Fibroblast of pulmonary artery (primary cell): ENCODE data around the gene OR5K2.

ENCODE experiments used
- DNase-seq: peaks from one replicate; pipeline ENCODE4 v3.0.0-alpha.2; 2010; ENCODE audit warnings: low read depth
- H3K4me3 ChIP-seq: replicated peaks from 2 replicates; pipeline ENCODE4 v1.5.1; 2011; ENCODE audit warnings: low read depth, mild to moderate bottlenecking, control low read depth, low read length, moderate library complexity
- TF ChIP-seq, protein P1 (sequence below): IDR thresholded peaks from 2 replicates; pipeline ENCODE4 v1.5.1; 2011; ENCODE audit warnings: mild to moderate bottlenecking, control low read depth, low read length, inconsistent platforms; ENCODE audit errors: missing control alignments

Gene OR5K2

DNA sequence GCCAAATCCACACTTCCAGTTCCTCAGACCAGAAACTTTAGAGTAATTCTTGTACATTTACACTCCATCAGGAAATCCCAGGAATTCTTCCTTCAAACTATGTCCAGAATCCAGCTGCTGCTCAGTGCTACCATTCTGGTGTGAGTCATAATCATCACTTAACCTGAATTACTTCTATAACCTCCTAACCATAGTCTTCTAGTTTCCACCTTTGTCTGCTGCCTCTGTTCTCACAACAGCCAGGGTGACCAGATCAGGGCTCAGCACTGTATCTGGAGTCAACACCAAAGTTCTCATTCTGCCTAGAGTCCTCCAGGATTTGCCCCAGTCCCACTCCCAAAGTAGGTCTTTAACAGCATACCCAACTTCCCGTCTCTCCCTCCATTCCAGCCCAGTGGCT lies 21.9 kb downstream of the OR5K2 start:
- TF ChIP-seq, protein P1, sequence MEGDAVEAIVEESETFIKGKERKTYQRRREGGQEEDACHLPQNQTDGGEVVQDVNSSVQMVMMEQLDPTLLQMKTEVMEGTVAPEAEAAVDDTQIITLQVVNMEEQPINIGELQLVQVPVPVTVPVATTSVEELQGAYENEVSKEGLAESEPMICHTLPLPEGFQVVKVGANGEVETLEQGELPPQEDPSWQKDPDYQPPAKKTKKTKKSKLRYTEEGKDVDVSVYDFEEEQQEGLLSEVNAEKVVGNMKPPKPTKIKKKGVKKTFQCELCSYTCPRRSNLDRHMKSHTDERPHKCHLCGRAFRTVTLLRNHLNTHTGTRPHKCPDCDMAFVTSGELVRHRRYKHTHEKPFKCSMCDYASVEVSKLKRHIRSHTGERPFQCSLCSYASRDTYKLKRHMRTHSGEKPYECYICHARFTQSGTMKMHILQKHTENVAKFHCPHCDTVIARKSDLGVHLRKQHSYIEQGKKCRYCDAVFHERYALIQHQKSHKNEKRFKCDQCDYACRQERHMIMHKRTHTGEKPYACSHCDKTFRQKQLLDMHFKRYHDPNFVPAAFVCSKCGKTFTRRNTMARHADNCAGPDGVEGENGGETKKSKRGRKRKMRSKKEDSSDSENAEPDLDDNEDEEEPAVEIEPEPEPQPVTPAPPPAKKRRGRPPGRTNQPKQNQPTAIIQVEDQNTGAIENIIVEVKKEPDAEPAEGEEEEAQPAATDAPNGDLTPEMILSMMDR = no peak
- peak; percentile 11 for DNase-seq
- no peak overlapping the region for H3K4me3 ChIP-seq

DNA sequence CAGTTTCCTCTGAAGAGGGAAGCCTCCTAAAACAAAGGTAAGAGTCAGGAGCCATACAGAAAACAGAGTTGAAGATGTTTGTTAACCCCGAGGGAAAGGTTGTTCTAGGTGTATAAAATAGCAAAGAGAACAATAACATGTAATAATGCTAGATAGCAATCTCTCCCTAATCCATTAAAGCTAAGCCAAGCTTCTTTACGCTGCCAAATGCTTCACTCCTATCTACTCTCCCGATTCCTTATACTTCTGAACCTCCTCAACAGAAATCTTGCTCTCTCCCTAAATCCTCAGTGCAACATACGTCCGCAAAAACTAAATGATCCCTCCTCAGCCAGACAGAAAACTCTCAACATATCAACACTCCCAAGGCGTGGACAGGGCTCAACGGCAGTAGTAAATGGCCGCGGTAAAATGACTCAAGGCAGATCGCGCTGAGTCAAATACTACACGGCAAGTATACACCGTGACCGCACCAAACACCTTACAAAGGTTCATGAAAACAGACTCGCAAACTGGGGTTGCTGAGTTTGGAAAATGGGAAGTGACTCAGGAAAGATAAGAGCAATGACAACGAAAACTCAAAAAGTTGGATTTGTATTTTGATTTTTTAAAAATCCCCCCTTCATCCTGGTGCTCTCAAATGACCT lies 24.5 kb downstream of the OR5K2 start:
- TF ChIP-seq, protein P1 = no peak
- peak; percentile 62 for DNase-seq
- peak overlapping the region; percentile 85 for H3K4me3 ChIP-seq

DNA sequence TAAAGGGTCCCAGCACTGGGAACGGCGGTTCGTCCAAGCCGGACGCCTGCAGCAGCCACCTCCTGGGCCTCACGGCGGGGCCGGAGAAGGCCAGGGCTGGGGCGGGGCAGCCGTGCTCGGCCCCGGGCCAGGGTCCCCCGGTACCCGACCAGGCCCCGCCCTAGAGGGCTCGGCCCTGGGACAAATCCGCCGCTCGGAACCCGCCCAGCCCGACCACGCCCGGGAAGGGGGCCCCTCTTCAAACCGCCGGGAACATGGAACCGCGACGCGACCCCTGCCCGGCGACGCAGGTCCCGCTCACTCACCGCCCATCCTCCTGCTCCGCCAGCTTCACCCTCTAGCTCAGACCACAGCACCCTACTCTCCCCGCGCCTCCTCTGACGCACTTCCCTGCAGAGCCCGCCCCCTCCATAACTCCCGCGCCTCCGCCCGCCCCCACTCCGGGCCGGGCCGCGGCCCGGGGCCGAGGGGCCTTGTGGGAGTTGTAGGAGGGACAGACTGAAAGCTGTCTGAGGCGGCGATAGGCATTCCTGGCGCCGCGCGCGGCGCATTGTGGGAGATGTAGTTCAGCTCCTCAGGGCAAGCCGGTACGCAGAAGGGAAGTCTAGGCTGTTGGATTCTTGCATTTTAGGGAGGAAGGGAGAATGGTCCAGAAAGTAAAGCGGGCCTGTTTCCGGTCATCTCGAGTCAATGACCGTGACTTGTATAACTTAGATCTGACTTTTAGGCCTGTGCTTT lies 25.2 kb downstream of the OR5K2 start, which contains the start of gene CLDND1:
TSS of gene CLDND1 (minus strand) at position 359 of the 738 bp plus-strand sequence. CDS start 1,478 bp downstream, outside the sequence.
- TF ChIP-seq, protein P1 = no peak
- peak; percentile 97 for DNase-seq
- peak within 1 kb of the TSS; percentile 85 for H3K4me3 ChIP-seq

DNA sequence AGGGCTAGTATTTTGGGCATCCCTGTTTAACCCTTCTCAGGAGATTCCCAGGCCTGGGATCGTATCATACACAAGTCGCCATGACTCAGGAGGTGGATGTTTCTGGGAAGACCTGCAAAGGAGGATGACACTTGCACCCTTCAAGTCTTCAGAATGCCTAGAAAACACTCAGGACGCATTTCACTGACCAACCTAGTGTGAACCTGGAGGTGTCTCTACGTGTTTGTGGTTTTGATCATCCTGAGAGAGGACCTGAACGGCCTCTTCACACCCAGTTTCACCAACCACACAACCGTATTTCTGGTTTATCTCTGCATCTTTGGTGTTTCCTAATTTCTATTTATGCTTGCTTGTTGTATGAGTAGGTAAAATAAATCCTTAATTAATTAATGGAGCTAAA lies 28.0 kb downstream of the OR5K2 start:
- no peak for DNase-seq
- no peak overlapping the region for H3K4me3 ChIP-seq
- TF ChIP-seq, protein P1 = no peak

DNA sequence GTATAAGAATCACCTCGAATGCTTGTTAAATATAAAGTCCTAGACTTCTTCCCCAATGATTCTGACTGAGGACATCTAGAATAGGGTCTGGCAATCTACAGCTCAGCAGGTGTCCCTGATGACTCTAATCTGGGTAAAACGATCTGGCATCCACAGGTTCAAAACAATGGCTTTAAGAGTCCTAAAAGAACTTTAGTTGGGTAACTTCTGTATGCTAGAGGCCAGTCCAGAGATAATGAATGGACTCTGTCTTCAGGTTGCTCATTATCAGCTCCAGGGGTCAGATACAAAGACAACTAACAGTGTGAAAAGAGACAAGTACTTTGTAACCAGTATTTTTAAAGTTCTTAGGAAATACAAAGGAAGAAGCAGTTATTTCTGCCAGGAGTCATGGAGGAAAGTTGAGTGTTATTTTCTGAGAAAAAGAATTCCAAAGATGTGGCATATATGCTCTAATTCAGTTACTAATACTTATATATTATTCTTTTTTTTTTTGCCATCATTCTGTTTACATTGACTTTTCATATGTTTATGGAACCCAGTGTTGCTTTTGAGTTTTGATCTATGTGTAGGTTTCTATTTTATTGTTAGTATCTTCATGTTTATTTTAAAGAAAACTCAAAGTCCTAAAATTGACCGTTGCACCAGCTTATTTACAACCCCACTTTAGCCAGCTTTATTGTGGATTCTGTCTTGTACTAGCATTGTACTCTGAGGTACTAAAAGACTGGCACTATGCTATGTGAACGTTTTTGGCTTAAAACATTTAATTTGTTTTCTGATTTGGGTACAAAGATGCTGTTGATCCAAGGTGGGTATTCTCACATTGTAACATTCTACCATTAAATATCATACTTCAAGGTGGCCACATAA lies 31.2 kb downstream of the OR5K2 start:
- DNase-seq = no peak
- no peak overlapping the region for H3K4me3 ChIP-seq
- TF ChIP-seq, protein P1 = no peak

DNA sequence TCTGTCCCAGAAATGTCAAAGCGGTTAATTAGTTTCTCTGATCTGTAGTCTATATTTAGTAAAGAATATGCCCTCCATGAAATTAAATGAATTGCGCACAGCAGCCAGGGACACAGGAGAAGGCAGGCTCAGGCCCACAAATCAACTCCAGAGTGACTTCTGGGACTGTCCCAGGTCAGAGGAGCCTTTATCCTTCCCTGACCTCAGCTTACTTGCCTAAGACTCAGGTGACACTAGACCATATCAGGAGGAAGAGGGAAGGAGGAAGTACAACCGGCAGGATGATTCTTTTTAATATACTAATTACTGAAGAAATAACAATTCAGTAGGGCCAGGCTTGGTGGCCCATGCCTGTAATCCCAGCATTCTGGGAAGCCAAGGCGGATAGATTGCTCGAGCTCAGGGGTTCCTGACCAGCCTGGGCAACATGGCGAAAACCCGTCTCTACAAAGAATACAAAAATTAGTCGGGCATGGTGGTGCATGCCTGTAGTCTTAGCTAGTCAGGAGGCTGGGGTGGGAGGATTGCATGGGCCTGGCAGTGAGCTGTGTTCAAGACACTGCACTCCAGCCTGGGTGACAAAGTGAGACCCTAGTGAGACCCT lies 32.5 kb downstream of the OR5K2 start:
- TF ChIP-seq, protein P1 = no peak
- no peak overlapping the region for H3K4me3 ChIP-seq
- no peak for DNase-seq
